IMR-90 (cell line): Measurements from ENCODE around the gene MAS1.

ENCODE experiments used
- BHLHE40 ChIP-seq: fragments of 150-350 bp; IDR thresholded peaks from 2 replicates; pipeline ENCODE4 v1.6.1; 2016; ENCODE audit warnings: mild to moderate bottlenecking, low read depth, low read length
- CHD1 ChIP-seq: IDR thresholded peaks from 2 replicates; pipeline ENCODE4 v1.6.1; 2012; ENCODE audit warnings: low read depth, low read length, improper control_type of control experiment
- CTCF ChIP-seq: conservative IDR thresholded peaks from 2 replicates; pipeline ENCODE4 v1.5.1; 2012; ENCODE audit warnings: mild to moderate bottlenecking, low read depth, low read length, improper control_type of control experiment
- FOS ChIP-seq: fragments of 150-350 bp; IDR thresholded peaks from 2 replicates; pipeline ENCODE4 v1.6.1; 2016; ENCODE audit warnings: low read depth, low read length
- MAFK ChIP-seq: IDR thresholded peaks from 2 replicates; pipeline ENCODE4 v1.6.1; 2012; ENCODE audit warnings: low read depth, low read length, improper control_type of control experiment
- MXI1 ChIP-seq: IDR thresholded peaks from 2 replicates; pipeline ENCODE4 v1.6.1; 2012; ENCODE audit warnings: low read depth, mild to moderate bottlenecking, low read length, moderate library complexity, borderline replicate concordance
- NFE2L2 ChIP-seq: fragments of 150-350 bp; IDR thresholded peaks from 2 replicates; pipeline ENCODE4 v1.6.1; 2016; ENCODE audit warnings: low read depth, mild to moderate bottlenecking, low read length
- POLR2A ChIP-seq: IDR thresholded peaks from 2 replicates; pipeline ENCODE4 v1.6.1; 2012; ENCODE audit warnings: mild to moderate bottlenecking, low read depth, low read length
- RCOR1 ChIP-seq: IDR thresholded peaks from 2 replicates; pipeline ENCODE4 v1.6.1; 2012; ENCODE audit warnings: mild to moderate bottlenecking, low read length, improper control_type of control experiment; ENCODE audit not compliant: insufficient replicate concordance
- RFX5 ChIP-seq: IDR thresholded peaks from 2 replicates; pipeline ENCODE4 v1.8.0; 2012; ENCODE audit warnings: low read depth, mild to moderate bottlenecking, low read length, moderate library complexity
- SMC3 ChIP-seq: fragments of 150-350 bp; IDR thresholded peaks from 2 replicates; pipeline ENCODE4 v1.6.1; 2016; ENCODE audit warnings: low read depth, mild to moderate bottlenecking, antibody characterized with exemption, low read length, moderate library complexity

GRCh38 chr6:159913375-159913774 lies 22.6 kb downstream of the MAS1 start:
- TF ChIP-seq CTCF (no peak), MAFK (no peak), POLR2A (no peak), BHLHE40 (no peak), RFX5 (no peak), MXI1 (no peak), RCOR1 (no peak), NFE2L2 (no peak), CHD1 (no peak), SMC3 (no peak), FOS (no peak)
